GM19238 (cell line): ENCODE measurements around the gene MAMDC4.
"Not testable (repeated sequence)": the region's sequence is repeated elsewhere in the genome, so short reads cannot be mapped to it uniquely, and the experiment has no call there.

Experiments used
- DNase-seq: peaks from one replicate; pipeline ENCODE4 v3.0.0; 2011; ENCODE audit warnings: low spot score; ENCODE audit not compliant: insufficient read length

The MAMDC4 gene

DNA sequence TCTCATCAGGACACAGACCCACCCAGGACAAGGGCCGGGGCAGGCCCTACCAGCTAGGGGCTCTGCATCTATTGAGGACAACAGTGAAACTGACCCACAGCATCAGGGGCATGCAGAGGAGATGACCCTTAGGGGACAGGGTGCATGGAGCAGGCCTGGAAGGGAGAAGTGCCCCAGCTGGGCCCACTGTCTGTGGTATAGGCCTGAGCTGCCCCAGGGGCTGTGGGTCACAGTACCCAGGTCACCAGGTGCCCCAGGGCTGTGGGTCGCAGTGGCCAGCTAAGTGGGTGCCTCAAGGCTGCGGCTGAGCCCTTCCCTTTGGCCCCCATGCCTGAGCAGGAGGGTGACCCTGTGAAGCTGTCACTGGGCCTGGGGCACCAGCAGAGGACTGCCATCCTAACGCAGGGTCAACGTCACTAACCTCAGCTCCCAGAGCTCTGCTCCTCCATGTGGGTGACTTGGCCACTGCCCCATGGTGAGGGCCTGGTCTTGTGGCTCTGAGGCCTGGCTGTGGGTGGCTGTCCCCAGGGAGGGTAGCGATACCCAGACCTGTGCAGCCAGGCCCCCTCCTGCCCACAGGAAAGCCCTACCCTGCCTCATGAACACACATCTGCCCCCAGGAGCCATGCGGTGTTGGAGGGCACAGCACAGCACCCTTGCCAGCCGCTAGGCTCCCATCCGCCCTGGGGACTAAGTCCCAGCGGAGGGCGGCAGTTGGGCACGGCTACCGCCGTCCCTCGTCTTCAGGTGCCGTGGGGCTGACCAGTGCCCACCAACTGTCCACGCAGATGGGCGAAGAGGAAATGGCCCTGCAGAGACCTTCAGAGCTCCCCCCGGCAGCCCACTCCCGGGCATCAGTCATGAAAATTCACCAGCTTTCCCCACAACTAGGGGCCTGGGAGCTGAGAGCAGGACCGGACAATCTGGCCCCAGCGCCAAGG, 9.1 kb downstream of the MAMDC4 start:
- no peak for DNase-seq

DNA sequence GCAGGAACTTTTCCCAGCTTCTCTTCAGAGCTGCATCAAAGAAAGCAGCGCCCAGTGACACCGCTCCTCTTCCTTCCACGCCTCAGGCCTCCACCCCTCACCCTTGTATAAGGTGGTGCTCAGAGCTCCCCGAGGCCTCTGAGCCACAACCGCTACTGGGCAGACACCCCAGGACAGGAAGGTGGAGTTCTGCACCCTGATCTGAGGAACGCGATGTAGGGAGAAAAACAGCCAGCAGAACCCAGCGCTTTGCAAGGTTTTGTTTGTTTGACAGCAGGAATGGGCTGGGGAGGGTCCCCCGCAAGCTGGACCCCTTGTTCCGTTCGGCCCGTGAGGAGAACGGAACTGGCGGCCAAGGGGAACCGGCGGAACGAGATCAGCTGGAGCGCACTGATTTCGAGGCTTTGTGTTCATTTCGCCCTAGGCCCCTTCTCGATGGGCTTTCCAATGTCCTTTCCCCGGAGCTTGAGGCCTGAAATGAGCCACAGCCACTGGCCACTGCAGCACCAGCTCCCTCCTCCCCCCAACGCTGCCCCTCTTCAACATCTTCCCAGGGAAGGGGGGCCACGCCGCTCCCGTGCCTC, 9.8 kb downstream of the MAMDC4 start:
- DNase-seq = no peak

DNA sequence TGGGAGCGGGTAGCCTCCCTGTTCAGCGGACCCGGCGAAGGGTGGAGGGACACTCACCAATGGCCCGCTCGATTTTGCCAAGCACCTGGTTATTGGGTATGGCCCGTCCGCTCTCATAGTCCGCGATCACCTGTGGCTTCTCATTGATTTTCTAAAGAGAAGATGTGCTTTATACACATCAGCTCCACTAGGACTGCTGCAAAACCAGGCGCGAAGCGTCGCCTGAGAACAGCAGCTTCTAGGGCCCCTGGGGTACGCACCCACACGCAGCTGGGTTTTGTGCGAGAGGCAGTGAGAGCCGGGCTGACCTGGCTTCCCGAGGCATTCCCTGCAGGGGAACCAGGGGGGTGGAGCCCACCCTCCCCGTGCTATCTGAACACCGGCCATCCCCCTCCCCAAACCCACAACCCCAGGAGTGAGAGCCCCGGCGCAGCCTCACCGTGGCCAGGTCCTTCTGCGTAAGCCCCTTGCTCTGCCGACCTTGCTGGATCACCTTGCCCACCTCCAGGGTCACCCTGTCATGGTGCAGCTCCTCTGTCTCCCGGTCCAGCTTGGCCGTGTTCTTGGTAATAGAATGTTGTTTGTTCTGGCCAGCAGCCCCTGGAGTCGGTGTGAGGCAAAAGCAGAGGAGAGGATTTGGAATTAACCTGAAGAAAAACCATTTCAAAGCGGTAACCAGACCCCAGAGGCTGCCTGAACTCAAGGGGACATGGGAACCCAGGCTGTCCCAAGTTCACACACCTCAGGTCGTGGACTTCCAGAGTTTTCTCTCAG, 10.9 kb downstream of the MAMDC4 start:
- DNase-seq = no peak

DNA sequence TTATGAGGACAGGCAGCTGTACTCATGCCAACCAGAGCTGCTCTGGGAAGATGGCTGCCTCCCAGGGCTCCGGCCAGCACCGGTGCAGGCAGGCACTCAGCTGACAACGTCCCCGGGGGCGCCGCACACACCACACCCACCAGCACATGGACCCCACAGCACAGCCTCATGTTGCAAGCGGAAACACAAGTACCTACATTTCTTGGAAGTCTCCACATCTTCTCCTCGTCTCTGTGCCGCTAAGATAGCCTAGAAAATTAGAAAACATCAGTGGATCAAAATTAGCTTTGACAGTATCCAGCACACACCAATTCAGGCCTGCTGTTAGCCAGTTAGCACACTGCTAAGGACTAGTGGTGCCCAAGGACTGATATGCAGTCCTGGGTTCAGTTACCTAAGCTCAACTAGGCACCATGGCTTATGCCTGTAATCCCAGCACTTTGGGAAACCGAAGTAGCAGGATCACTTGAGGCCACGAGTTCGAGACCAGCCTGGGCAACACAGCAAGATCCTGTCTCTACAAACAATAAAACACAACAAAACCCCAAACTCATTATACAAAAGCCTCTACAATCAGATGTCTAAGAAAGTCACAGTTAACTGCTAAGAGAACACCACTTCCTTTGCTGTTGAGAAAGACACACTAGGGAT, 11.6 kb downstream of the MAMDC4 start:
- no peak for DNase-seq

DNA sequence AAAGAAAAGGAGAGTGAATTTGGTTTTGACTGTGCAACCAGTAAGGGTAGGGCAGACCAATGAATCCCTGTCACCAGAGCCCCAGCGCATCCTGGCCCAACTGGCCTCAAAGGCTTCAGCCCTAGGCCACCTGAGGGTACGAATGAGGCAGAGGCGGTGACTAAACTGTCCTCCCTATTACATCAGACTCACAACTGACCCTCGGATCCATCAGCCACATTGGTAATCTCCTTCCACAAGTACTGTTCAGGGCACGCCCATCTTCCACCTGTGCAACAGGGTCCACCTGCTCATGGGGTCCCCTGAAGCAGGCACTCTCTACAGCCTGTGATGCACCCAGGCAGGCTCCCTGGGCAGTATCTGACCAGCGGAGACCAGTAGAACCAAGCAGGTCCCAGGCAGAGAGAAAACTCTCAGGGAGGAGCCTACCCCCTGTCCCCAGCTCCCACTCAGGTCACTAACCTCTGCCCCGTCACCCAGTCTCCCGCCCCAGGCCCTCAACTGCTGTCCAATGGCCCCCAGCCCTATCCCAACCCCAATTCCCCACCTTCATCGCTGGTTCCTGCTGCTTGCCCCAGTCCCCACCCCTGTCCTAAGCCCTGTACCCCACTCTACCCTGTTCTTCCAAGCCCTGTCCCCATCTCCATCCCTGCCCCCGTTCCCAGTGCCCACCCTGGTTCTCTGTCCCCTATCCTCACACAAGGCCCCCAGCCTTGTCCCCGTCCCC, 13.1 kb downstream of the MAMDC4 start:
- DNase-seq = no peak

DNA sequence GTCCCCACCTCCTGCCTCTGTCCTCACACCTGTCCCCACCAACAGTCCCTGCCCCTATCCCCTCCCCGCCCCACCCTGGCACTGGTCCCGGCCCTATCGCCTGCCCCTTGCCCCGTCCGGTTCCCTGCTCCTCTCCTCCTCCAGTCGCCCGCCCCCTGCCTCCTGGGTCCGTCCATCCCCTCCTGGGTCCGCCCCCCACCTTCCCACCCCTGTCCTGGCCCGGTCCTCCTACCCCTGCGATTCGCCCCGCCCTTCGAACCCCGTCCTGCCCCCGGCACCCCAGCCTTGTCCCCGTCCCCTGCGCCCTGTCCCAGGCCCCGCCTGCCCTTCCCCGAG, 13.6 kb downstream of the MAMDC4 start:
- DNase-seq = no peak

DNA sequence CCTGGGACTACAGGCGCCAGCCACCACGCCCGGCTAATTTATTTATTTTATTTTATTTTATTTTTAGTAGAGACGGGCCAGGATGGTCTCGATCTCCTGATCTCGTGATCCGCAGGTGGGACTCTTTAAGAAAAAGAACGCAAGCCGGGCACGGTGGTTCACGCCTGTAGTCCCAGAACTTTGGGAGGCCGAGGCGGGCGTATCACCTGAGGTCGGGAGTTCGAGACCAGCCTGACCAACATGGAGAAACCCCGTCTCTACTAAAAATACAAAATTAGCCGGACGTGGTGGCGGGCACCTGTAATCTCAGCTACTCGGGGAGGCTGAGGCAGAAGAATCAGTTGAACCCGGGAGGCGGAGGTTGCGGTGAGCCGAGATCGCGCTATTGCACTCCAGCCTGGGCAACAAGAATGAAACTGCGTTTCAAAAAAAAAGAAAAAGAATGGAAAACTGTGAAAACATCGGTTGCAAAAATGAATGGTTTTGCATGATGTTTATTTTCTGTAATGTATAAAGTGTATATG, 14.8 kb downstream of the MAMDC4 start:
- not testable (repeated sequence) for DNase-seq

DNA sequence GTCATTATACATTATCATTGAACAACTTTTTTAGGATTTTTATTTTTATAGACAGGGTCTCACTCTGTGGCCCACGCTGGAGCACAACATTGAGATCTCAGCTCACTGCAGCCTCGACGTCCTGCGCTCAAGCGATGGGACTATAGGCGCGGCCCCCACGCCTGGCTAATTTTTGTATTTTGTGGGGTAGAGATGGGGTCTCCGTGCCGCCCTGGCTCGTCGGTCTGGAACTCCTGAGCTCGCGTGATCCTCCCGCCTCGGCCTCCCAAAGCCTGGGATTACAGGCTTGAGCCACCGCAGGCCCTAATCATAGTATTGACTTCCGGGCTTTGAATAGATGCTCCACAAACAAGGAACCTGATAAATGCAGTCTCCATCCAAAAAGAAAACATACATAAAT, 15.3 kb downstream of the MAMDC4 start:
- no peak for DNase-seq

DNA sequence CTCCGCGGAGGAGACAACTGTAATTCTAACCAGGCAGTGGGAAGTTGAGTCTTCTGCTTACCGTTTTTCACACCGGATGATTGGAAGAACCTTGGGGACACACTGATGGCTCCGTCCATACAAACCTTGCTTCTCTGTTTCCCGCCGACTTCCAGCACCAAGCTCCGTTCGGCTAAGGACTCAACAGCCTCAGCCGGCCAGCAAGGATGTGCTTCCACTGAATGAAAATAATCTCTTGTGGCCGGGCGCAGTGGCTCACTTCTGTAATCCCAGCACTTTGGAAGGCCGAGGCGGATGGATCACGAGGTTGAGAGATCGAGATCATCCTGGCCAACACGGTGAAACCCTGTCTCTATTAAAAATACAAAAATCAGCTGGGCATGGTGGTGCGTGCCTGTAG, 15.8 kb downstream of the MAMDC4 start:
- DNase-seq = no peak

DNA sequence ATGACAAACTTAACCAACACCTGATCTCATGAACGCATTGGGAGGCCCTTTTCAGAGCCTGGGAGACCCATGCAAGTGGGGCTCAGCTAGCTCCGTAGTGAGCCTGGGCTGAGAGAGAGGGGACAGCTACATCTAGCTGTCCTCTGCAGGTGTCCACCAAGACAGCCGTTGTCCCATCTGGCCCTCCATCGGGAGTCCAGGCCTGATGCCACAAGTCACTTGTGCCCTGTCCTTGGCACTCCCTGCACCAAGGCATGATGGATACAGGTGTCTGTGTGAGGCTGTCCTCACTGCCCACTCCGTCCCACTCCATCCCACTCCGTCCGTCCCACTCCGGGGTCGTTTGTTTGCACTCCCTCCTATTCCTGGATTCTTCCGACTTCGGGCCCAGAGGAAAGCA, 16.5 kb downstream of the MAMDC4 start:
- no peak for DNase-seq

DNA sequence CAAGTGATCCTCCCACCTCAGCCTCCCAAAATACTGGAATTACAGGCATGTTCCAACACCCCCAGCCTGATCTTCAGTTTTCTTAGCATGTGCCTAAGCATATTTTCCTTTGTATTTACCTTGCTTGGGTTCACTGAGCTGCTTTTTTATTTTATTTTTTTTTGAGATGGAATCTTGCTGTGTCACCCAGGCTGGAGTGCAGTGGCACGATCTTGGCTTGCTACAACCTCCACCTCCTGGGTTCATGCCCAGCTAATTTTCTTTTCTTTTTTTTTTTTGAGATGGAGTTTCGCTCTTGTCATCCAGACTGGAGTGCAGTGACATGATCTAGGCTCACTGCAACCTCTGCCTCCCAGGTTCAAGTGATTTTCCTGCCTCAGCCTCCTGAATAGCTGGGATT, 17.5 kb downstream of the MAMDC4 start:
- DNase-seq = not testable (repeated sequence)

DNA sequence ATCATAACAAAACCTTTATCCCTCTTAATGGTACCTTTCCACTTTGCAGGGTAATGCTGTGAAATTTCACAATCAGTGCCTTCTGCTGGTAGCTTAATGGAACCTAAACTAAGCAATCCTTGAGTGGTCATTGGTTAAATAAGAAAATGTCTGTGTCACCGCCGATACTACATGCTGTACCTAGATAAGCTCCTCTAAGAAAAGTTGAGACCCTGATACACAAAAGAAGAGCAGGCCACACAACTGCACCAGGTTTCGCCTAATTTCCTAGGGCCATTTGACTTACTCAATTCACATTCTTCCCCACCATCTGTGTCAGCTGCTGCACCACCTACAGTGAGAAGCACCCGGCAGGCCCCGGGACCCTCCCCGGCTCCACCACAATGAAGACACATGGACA, 23.0 kb downstream of the MAMDC4 start:
- DNase-seq = no peak

DNA sequence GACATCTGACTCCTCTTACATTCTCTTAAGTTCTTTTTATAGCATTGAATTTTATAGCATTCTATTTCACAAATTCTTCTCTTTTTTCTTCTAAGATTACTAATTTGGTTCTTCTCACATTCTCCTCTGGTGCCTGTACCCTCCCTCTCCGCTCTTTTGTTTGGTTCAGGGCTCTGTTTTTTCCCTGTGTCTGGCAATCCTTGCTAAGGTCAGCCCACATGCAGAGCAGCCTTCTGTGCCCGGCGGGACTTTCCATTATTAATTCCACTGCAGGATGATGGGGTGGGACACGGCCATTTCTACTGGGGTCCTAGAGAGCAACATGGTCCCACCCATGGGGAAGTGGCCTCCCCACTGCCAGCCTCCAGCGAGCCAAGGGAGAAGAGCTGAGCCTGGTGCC, 24.3 kb downstream of the MAMDC4 start:
- DNase-seq = no peak

DNA sequence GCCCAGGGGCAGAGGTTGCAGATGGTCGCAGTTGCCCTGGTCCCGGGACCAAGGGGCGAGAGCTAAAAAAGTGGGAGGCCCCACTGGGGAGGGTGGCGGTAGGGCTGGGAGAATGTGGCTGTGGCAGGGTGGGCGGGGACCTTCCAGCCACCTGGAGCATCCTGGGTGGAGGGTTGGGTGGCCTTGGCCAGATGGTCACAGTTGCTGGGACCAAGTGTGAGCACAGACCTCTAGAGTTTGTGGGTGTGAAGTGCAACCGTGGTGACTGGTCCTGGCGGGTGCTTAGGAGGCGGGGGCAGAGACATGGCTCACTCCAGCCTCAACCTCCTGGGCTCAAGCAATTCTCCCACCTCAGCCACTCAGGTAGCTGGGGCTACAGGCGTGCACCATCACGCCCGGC, 28.5 kb downstream of the MAMDC4 start:
- no peak for DNase-seq

DNA sequence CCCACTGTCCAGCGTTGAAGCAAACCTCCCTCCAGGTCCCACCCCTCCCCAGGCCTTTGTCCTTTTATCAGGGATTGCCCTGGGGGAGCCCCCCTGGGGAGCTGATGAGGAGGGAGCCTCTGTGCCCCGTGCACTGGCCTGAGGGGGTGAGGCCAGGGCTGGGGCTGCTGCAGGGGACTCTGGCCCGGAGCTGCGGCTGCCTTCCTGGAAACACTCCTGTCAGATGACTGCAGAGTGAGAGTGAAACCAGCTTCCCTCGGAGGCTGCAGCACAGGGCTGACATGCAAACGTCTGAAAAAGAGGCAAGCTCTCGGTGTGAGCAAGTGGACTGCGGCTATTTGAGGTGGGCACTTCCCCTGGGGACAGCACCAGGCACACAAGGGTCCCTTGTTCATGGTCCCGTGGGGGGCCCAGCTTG, 29.6 kb downstream of the MAMDC4 start:
- peak; percentile 77 for DNase-seq

DNA sequence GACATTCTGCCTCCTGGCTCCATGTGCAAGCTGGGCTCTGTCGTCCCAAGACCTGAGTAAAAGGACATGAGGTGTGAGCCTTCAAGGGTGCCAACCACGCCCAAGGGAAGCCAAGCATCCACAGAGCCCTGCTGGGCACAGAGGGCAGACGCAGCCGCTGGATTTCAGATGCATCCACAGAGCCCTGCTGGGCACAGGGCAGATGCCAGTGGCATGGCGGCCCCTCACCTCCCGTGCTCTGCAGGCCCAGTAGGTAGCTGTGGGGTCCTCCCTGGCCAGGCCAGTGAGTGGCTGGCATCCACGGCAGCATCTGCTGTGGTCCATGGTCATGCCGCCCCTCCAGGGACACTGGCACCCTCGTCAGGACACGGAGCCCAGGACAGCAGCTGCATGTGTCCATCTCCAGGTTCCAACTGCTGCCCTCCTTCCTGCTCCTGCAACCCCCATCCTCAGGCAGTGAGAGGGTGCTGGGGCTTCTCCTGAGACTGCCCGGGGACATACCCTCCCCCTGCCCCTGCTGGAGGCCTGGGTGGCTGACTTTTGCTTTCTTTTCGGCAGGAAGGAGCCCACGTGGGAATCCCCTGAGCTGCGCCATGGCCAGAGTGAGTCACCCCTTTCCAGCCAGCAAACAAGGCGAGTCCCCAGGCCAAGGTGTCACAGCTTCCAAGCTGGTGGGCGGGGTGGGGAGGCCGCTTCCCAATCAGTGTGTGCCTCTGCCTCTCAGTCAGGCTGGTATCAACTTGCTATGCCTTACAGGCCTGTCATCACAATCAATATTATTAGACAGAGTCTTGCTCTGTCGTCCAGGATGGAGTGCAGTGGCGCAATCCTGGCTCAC, 30.2 kb downstream of the MAMDC4 start:
- DNase-seq = peak; percentile 82

DNA sequence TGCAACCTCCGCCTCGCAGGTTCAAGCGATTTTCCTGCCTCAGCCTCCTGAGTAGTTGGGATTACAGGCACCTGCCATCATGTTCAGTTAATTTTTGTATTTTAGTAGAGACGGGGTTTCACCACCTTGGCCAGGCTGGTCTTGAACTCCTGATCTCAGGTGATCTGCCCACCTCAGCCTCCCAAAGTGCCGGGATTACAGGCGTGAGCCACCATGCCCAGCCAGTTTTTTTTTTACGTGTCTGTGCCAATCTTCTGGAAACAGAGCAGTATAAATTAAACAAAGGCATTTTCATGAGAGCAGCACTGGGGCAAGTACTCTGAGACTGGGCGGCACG, 30.8 kb downstream of the MAMDC4 start:
- DNase-seq = not testable (repeated sequence)

DNA sequence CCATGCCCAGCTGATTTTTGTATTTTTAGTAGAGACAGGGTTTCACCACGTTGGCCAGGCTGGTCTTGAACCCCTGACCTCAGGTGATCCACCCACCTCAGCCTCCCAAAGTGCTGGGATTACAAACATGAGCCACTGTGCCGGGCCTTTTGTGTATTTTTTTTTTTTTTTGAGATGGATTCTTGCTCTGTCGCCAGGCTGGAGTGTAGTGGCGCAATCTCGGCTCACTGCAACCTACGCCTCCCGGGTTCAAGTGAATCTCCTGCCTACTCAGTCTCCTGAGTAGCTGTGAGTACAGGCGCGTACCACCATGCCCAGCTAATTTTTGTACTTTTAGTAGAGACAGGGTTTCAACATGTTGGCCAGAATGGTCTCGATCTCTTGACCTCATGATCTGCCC, 31.5 kb downstream of the MAMDC4 start:
- not testable (repeated sequence) for DNase-seq

DNA sequence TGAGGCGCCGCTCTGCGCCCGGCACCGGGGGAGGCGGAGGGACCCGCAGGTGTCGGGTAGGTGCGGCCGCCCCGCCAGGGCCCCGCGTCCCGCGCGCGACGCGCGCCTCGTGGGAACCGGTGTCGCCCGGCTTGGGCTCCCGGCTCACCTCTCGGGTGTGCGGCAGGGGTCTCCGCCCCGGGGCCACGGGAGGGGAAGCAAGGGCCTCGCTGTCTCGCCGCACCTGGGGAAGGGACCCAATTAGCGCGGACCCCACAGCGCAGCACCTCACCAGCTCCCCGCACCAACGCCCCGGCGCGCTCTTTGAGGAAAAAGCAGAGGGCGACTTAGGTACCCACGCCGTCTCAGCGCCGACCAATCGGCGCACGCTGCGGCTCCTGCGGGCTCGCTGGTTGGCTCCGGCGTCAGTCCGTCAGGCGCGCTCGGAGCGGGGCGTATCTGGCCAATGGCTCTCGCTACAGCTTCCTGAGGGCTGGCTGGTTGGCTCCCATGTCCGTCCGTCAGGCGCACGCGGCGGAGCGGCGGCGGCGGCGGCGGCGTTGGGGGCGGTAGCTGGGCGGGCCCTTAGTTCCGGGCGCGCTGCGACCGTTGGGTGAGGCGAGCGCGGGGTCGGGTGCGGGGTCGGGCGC, 33.9 kb downstream of the MAMDC4 start, which contains the start of gene TRAF2:
Gene TRAF2 (plus strand): TSS at position 567 of the 629 bp plus-strand sequence. CDS start 12,225 bp downstream, outside the sequence.
- DNase-seq = peak; percentile 100
